H9 (cell line): ENCODE measurements around the gene NOTCH1. TPM values are rescaled to one million over a fixed set of nuclear protein-coding genes. Genes with fewer than 3 reads are reported as not detected.
A peak's percentile ranks its signal among the peaks of the same experiment; 100 is the strongest.

Experiments
- DNase-seq: peaks from one replicate; pipeline ENCODE4 v3.0.0-alpha.2; 2017
- H2AFZ ChIP-seq: one replicate; pipeline ENCODE4 v1.6.1; 2013; ENCODE audit warnings: mild to moderate bottlenecking, low read length, control low read depth, moderate library complexity
- H2AK5ac ChIP-seq: 2 replicates; pipeline ENCODE4 v1.6.1; 2013; ENCODE audit warnings: low read length, control low read depth, mixed read lengths; ENCODE audit not compliant: insufficient read length
- H2BK120ac ChIP-seq: one replicate; pipeline ENCODE4 v1.6.1; 2013; ENCODE audit warnings: low read depth, mild to moderate bottlenecking, low read length, control low read depth, inconsistent platforms; ENCODE audit not compliant: poor library complexity, severe bottlenecking
- H2BK12ac ChIP-seq: 2 replicates; pipeline ENCODE4 v1.6.1; 2013; ENCODE audit warnings: low read length, control low read depth, mixed read lengths, low read depth; ENCODE audit not compliant: insufficient read length
- H2BK15ac ChIP-seq: 2 replicates; pipeline ENCODE4 v1.6.1; 2013; ENCODE audit warnings: low read depth, low read length, control low read depth
- H2BK20ac ChIP-seq: one replicate; pipeline ENCODE4 v1.6.1; 2013; ENCODE audit warnings: low read depth, mild to moderate bottlenecking, low read length, control low read depth, inconsistent platforms; ENCODE audit not compliant: poor library complexity, severe bottlenecking
- H2BK5ac ChIP-seq: 2 replicates; pipeline ENCODE4 v1.6.1; 2013; ENCODE audit warnings: low read length, control low read depth, mixed read lengths; ENCODE audit not compliant: insufficient read length
- H3K14ac ChIP-seq: 2 replicates; pipeline ENCODE4 v1.6.1; 2013; ENCODE audit warnings: low read length, control low read depth; ENCODE audit not compliant: insufficient read depth
- H3K18ac ChIP-seq: 2 replicates; pipeline ENCODE4 v1.6.1; 2013; ENCODE audit warnings: low read depth, mild to moderate bottlenecking, mixed read lengths, low read length, control low read depth; ENCODE audit not compliant: insufficient read length
- H3K23ac ChIP-seq: 2 replicates; pipeline ENCODE4 v1.6.1; 2013; ENCODE audit warnings: low read length, control low read depth, mixed read lengths, low read depth; ENCODE audit not compliant: insufficient read length
- H3K23me2 ChIP-seq: 2 replicates; pipeline ENCODE4 v1.6.1; 2013; ENCODE audit warnings: low read depth, mild to moderate bottlenecking, mixed read lengths, low read length, control low read depth; ENCODE audit not compliant: insufficient read length, poor library complexity, severe bottlenecking
- H3K27ac ChIP-seq: 2 replicates; pipeline ENCODE4 v1.5.1; 2013; ENCODE audit warnings: low read length, control low read depth, mixed read lengths, low read depth; ENCODE audit not compliant: insufficient read length
- H3K27me3 ChIP-seq: 2 replicates; pipeline ENCODE4 v1.6.1; 2013; ENCODE audit warnings: low read length, control low read depth, inconsistent platforms; ENCODE audit not compliant: insufficient read depth
- H3K4ac ChIP-seq: 2 replicates; pipeline ENCODE4 v1.6.1; 2013; ENCODE audit warnings: low read depth, mild to moderate bottlenecking, control low read depth, inconsistent platforms, low read length, moderate library complexity
- H3K4me1 ChIP-seq: 2 replicates; pipeline ENCODE4 v1.6.1; 2013; ENCODE audit warnings: low read length, control low read depth, inconsistent platforms; ENCODE audit not compliant: insufficient read depth
- H3K4me2 ChIP-seq: 2 replicates; pipeline ENCODE4 v1.6.1; 2013; ENCODE audit warnings: low read length, control low read depth, mixed read lengths; ENCODE audit not compliant: insufficient read length, insufficient read depth
- H3K56ac ChIP-seq: 2 replicates; pipeline ENCODE4 v1.6.1; 2013; ENCODE audit warnings: low read depth, mild to moderate bottlenecking, mixed read lengths, low read length, control low read depth; ENCODE audit not compliant: insufficient read length
- H3K79me1 ChIP-seq: 2 replicates; pipeline ENCODE4 v1.6.1; 2013; ENCODE audit warnings: low read depth, mild to moderate bottlenecking, moderate library complexity, low read length, control low read depth, inconsistent platforms; ENCODE audit not compliant: insufficient read depth, poor library complexity, severe bottlenecking
- H3K79me2 ChIP-seq: 2 replicates; pipeline ENCODE4 v1.6.1; 2013; ENCODE audit warnings: low read length, control low read depth, inconsistent platforms; ENCODE audit not compliant: insufficient read depth
- H3K9ac ChIP-seq: 2 replicates; pipeline ENCODE4 v1.6.1; 2013; ENCODE audit warnings: low read length, control low read depth, mixed read lengths; ENCODE audit not compliant: insufficient read length; ENCODE audit errors: extremely low read depth
- H3K9me3 ChIP-seq: one replicate; pipeline ENCODE4 v1.6.1; 2013; ENCODE audit warnings: low read depth, low read length, inconsistent platforms; ENCODE audit not compliant: control insufficient read depth
- H3T11ph ChIP-seq: one replicate; pipeline ENCODE4 v1.6.1; 2013; ENCODE audit warnings: mild to moderate bottlenecking, low read length, control low read depth, inconsistent platforms
- H4K20me1 ChIP-seq: one replicate; pipeline ENCODE4 v1.6.1; 2013; ENCODE audit not compliant: control insufficient read depth, insufficient read length, insufficient read depth
- H4K5ac ChIP-seq: 2 replicates; pipeline ENCODE4 v1.6.1; 2013; ENCODE audit warnings: low read depth, mild to moderate bottlenecking, mixed read lengths, low read length, control low read depth; ENCODE audit not compliant: insufficient read length
- H4K8ac ChIP-seq: replicated peaks from 2 replicates; pipeline ENCODE4 v1.6.1; 2013; ENCODE audit warnings: low read length, control low read depth, mixed read lengths, low read depth; ENCODE audit not compliant: insufficient read length
- H4K91ac ChIP-seq: 2 replicates; pipeline ENCODE4 v1.6.1; 2013; ENCODE audit warnings: low read depth, mild to moderate bottlenecking, moderate library complexity, mixed read lengths, low read length, control low read depth; ENCODE audit not compliant: insufficient read length
- H3K27ac Mint-ChIP-seq, 3 experiments: 2 replicates in 2 of 3; 3 replicates in 1 of 3; pipeline ENCODE4 v1.8.0; 2020 to 2021; ENCODE audit warnings: mixed read lengths in 3 of 3, mild to moderate bottlenecking in 1 of 3, moderate library complexity in 1 of 3
- H3K27me3 Mint-ChIP-seq: 2 replicates; pipeline ENCODE4 v1.8.0; 2021; ENCODE audit warnings: low read depth, mild to moderate bottlenecking, moderate library complexity, mixed read lengths
- H3K36me3 Mint-ChIP-seq, 3 experiments: 2 replicates in 2 of 3; 3 replicates in 1 of 3; pipeline ENCODE4 v1.8.0; 2020 to 2021; ENCODE audit warnings: low read depth in 3 of 3, mixed read lengths in 3 of 3; ENCODE audit not compliant: insufficient read depth in 1 of 3
- H3K4me1 Mint-ChIP-seq, 2 experiments: 2 replicates each; pipeline ENCODE4 v1.8.0; 2020; ENCODE audit warnings: mixed read lengths in 2 of 2
- H3K4me3 Mint-ChIP-seq, 2 experiments: 2 replicates in 1 of 2; 3 replicates in 1 of 2; pipeline ENCODE4 v1.8.0; 2020 to 2021; ENCODE audit warnings: mild to moderate bottlenecking in 2 of 2, mixed read lengths in 2 of 2, moderate library complexity in 1 of 2
- H3K9me3 Mint-ChIP-seq, 2 experiments: 2 replicates in 1 of 2; 3 replicates in 1 of 2; pipeline ENCODE4 v1.8.0; 2020; ENCODE audit warnings: mild to moderate bottlenecking in 2 of 2, mixed read lengths in 2 of 2, moderate library complexity in 1 of 2
- CTCF ChIP-seq: fragments of 200-600 bp; sonication (generic); conservative IDR thresholded peaks from 3 replicates; pipeline ENCODE4 v1.8.0; 2021; ENCODE audit warnings: antibody characterized with exemption, mild to moderate bottlenecking
- WGBS: extraction: QIAGEN DNeasy Blood & Tissue Kit; methylation state at CpG from one replicate; pipeline ENCODE4 v1.1.7; 2013; ENCODE audit warnings: missing lambda C conversion rate, low lambda C conversion rate, mixed read lengths; ENCODE audit not compliant: insufficient read length; ENCODE audit errors: extremely low coverage; 5-methylcytosine and 5-hydroxymethylcytosine counted together
- total RNA-seq: library from RNA; stranded (reverse); gene quantifications from 2 replicates; pipeline ENCODE4 v1.2.1, GENCODE V29; 2021

Gene NOTCH1
- total RNA-seq, 1 experiment from 2014 or later, result 71.6 TPM

DNA sequence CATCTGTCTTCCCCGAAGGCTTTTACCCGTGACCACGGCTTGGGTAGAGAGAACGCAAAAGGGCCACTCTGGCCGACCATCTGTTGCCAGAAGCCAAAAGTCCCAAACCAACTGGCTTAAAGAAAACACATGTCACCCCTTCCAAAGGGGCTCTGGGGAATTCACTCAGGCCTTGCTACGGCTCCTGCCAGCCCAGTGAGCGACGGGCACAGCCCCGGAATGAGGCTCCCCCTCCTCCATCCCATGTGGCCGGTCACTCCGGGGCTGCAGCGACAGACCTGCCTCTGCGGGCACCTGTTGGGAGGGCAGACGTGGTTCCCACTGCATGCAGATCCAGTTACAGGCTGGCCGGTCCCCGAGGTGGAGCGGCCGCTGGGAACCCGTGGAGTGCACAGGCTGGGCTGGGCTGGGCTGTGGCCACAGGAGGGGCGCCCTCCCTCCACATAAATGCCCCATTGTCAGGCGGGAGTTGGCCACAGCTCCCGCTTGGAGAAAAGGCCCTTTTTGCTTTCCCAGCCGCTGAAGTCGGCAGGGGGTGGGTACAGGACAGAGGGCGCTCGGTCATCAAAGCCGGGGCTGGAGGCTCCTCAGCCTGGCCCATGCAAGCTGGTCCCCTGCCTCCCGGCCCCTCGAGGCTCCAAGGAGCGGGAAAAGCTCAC, 19.9 kb downstream of the NOTCH1 start:
- Histone ChIP-seq H3K4me2 (no peak overlapping the region), H4K5ac (no peak overlapping the region), H4K91ac (no peak overlapping the region), H2BK15ac (no peak overlapping the region), H3K4me1 (no peaks in the 10 kb centered on the region), H3T11ph (no peak overlapping the region), H3K23ac (no peak overlapping the region), H2BK12ac (no peak overlapping the region), H3K9me3 (no peaks in the 10 kb centered on the region), H2BK120ac (no peak overlapping the region), H3K4ac (no peak overlapping the region), H2AFZ (no peak overlapping the region), H2AK5ac (no peak overlapping the region), H4K8ac (no peak overlapping the region), H3K9ac (no peak overlapping the region), H2BK20ac (no peak overlapping the region), H3K79me1 (peaks cover 2% of the 10 kb centered on the region), H4K20me1 (no peaks in the 10 kb centered on the region), H3K14ac (no peak overlapping the region), H3K79me2 (peaks cover 2% of the 10 kb centered on the region; the same call in 1 of the 2 replicates), H3K18ac (no peak overlapping the region), H3K27me3 (no peaks in the 10 kb centered on the region), H3K23me2 (no peaks in the 10 kb centered on the region), H2BK5ac (no peak overlapping the region), H3K27ac (no peak overlapping the region), H3K56ac (no peak overlapping the region)
- H3K27me3 Mint-ChIP-seq, result no peaks in the 10 kb centered on the region
- no peak for DNase-seq
- peak overlapping the region in 2 of 3 experiments; percentile 61 to 77; a peak in 2 of 7 replicates for H3K27ac Mint-ChIP-seq
- H3K9me3 Mint-ChIP-seq, result peaks cover 6 to 8% of the 10 kb centered on the region in 2 experiments
- peaks cover 3 to 19% of the 10 kb centered on the region in 2 experiments for H3K4me1 Mint-ChIP-seq
- WGBS, result no CpG with 5 or more reads among the region's 30 CpGs
- peaks cover 2 to 8% (median 5%) of the 10 kb centered on the region in 3 experiments; a peak in 6 of 7 replicates for H3K36me3 Mint-ChIP-seq
- H3K4me3 Mint-ChIP-seq, result no peak overlapping the region
- TF ChIP-seq CTCF, result no peak
